GM13977 (cell line): ENCODE data around the gene APLN.

Experiments used
- DNase-seq: peaks from one replicate; pipeline ENCODE4 v3.0.0; 2012; ENCODE audit warnings: low spot score
- in situ Hi-C: fragments of 300-500 bp; cut with MboI; formaldehyde crosslinking; loops from one replicate; pipeline ENCODE4 v1.12.0; 2022; ENCODE audit warnings: low sequenced_read_pairs, low pct_unique_long_range_greater_than_20kb, mixed read lengths, inconsistent platforms; ENCODE audit not compliant: unreplicated experiment
- TF ChIP-seq, protein P1 (sequence below): IDR thresholded peaks from 2 replicates; pipeline ENCODE4 v1.5.1; 2012; ENCODE audit warnings: mild to moderate bottlenecking, control low read depth; ENCODE audit not compliant: insufficient read depth; ENCODE audit errors: extremely low read depth, missing control alignments

The APLN gene

GRCh38 chrX:129626026-129626425 is 28.7 kb downstream of the APLN start:
- TF ChIP-seq, protein P1, sequence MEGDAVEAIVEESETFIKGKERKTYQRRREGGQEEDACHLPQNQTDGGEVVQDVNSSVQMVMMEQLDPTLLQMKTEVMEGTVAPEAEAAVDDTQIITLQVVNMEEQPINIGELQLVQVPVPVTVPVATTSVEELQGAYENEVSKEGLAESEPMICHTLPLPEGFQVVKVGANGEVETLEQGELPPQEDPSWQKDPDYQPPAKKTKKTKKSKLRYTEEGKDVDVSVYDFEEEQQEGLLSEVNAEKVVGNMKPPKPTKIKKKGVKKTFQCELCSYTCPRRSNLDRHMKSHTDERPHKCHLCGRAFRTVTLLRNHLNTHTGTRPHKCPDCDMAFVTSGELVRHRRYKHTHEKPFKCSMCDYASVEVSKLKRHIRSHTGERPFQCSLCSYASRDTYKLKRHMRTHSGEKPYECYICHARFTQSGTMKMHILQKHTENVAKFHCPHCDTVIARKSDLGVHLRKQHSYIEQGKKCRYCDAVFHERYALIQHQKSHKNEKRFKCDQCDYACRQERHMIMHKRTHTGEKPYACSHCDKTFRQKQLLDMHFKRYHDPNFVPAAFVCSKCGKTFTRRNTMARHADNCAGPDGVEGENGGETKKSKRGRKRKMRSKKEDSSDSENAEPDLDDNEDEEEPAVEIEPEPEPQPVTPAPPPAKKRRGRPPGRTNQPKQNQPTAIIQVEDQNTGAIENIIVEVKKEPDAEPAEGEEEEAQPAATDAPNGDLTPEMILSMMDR, result no peak
- in situ Hi-C loops, result no loop called here
- DNase-seq, result no peak

- no peak for DNase-seq
- TF ChIP-seq, protein P1, result no peak
- in situ Hi-C loops, result loop anchor here (25.0 kb wide), 1 partner anchor 439 kb away; no protein-coding TSS in a partner anchor
Measured at GRCh38 chrX:129622757-129623301, 31.9 kb downstream of the APLN start.

DNA sequence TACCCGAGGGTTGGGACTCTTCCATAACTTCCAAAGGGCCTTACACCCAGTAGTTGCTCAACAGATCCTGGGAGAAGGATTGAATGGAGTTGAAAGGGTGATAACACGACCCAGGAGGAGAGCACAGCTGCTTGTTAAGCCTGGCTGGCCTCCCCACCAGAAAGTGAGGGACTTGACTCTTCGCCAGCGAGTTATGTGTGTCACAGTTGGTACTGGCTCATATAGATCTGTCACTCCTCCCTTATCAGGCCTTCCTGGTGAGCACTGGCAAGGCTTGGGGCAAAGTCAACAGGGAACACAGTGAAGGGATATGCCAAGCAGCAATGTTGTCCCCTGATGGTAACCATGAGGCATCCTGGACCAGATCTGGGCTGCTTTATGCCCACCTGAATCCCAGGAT is 35.8 kb downstream of the APLN start:
- in situ Hi-C loops, result loop anchor here (25.0 kb wide), 1 partner anchor 443 kb away; no protein-coding TSS in a partner anchor
- DNase-seq, result no peak
- TF ChIP-seq, protein P1, result no peak

GRCh38 chrX:129617420-129617819 is 37.3 kb downstream of the APLN start:
- TF ChIP-seq, protein P1, result no peak
- no peak for DNase-seq
- in situ Hi-C loops, result loop anchor here (25.0 kb wide), 1 partner anchor 445 kb away; no protein-coding TSS in a partner anchor

DNA sequence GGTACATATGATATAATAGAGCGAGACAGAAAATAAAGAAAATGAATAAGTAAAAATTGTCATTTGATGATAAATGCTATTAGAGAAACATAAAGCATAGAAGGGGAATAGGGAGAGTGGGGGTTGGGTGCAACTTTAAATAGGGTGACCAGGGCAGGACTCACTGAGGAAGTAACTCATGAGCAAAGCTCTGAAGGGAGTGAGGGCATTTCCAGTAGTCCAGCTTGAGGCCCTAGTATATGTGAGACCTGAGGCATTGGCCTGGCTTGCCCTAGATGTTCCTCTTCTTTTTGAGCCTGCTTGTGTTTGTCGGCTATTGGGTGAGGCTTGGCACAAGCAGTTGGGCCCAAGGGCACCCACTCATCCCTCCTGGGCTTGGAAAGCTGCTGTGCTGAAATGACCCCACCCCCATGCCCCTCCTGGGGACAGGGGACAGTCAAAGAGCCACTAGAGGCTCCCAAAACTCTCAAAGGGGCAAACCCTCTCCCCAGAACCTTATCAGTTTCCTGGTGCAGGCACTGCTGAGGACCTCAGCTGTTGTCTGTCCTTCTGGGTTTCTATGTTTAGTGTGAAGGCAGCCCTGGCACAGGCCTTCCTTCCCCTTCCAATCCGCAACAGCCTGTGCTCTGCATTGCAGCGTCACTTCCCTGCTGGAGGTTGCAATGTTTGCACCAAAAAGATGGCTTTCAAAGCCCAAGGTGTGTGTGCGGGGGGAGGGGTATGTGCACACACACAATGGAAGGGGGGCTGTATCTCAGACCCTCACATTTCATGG is 40.1 kb downstream of the APLN start:
- TF ChIP-seq, protein P1, result no peak
- in situ Hi-C loops, result loop anchor here (25.0 kb wide), 1 partner anchor 448 kb away; no protein-coding TSS in a partner anchor
- DNase-seq, result no peak

- TF ChIP-seq, protein P1, result no peak
- no peak for DNase-seq
- in situ Hi-C loops, result loop anchor here (25.0 kb wide), 1 partner anchor 449 kb away; no protein-coding TSS in a partner anchor
Measured at GRCh38 chrX:129613596-129613995, 41.2 kb downstream of the APLN start.
